ENCODE measurements around the gene VAV2. TPM values are rescaled to one million over a fixed set of nuclear protein-coding genes. Genes with fewer than 3 reads are reported as not detected.
A peak's percentile ranks its signal among the peaks of the same experiment; 100 is the strongest.

Gene VAV2
- total RNA-seq, 2 experiments from 2014 or later, result 11.0 to 27.8 TPM

- POLR2A ChIA-PET, result interaction anchor here (1.1 to 1.5 kb wide), 2 partner anchors 14 to 18 kb away, joined by 3 to 4 read pairs; no protein-coding TSS in a partner anchor
Observed at GRCh38 chr9:133962341-133962740, 29.8 kb downstream of the VAV2 start.

GRCh38 chr9:133961226-133962165, 30.6 kb downstream of the VAV2 start:
- H4K20me1 ChIP-seq (ENCODE audit: insufficient read depth, low read length), result no peaks in the 10 kb centered on the region
- DNase-seq (ENCODE audit: low spot score), result peak; percentile 80
- H3K27ac ChIP-seq (ENCODE audit: low read depth, low read length, poor library complexity, severe bottlenecking), result peak overlapping the region; percentile 84
- intact Hi-C loops (cut with micrococcal nuclease; ENCODE audit: unreplicated experiment), result loop anchor here (1.0 kb wide), 1 partner anchor 18 kb away; no protein-coding TSS in a partner anchor
- 0 out of 2 replicates have a peak, but pooled peaks cover 6% of the 10 kb centered on the region for H3K9me3 ChIP-seq (ENCODE audit: low read length)
- H3K36me3 ChIP-seq (ENCODE audit: insufficient read depth, low read length), result peaks cover 6% of the 10 kb centered on the region; the same call in 1 of the 2 replicates
- peaks cover 46% of the 10 kb centered on the region for H3K79me2 ChIP-seq (ENCODE audit: insufficient read depth, low read depth, low read length)
- BruUV-seq (replicated peaks), result no TSS peak
- peak overlapping the region; percentile 47 for H3K4me3 ChIP-seq (ENCODE audit: low read depth, low read length, poor library complexity, severe bottlenecking)
- no peaks in the 10 kb centered on the region for H3K9me2 ChIP-seq (ENCODE audit: insufficient read depth, low read length)
- ChIA-PET POLR2A (interaction anchor here (0.6 to 1.5 kb wide), 3 partner anchors 15 to 81 kb away, joined by 3 to 4 read pairs (median 3); no protein-coding TSS in a partner anchor), CTCF (ENCODE audit: unreplicated experiment) (no interaction called here)
- peak overlapping the region; percentile 73 for H3K4me2 ChIP-seq (ENCODE audit: low read length)
- no peak for TF ChIP-seq EZH2phosphoT487 (IDR thresholded peaks at IDR 0.05; ENCODE audit: borderline replicate concordance, low read depth, low read length)
- no peak for TF ChIP-seq CTCF (conservative IDR thresholded peaks at IDR 0.05; ENCODE audit: low read length)
- peaks cover 58% of the 10 kb centered on the region for H3K4me1 ChIP-seq (ENCODE audit: insufficient read depth, low read length, poor library complexity, severe bottlenecking)
- no peak overlapping the region for H2AFZ ChIP-seq (ENCODE audit: low read length)

More at GRCh38 chr9:133962341-133962740, 29.8 kb downstream of the VAV2 start:
- Histone ChIP-seq H3K9me3 (ENCODE audit: low read length) (0 out of 2 replicates have a peak, but pooled peaks cover 6% of the 10 kb centered on the region), H3K4me2 (ENCODE audit: low read length) (peak overlapping the region; percentile 73), H3K27ac (ENCODE audit: low read depth, low read length, poor library complexity, severe bottlenecking) (peak overlapping the region; percentile 84), H3K9me2 (ENCODE audit: insufficient read depth, low read length) (no peaks in the 10 kb centered on the region), H3K79me2 (ENCODE audit: insufficient read depth, low read depth, low read length) (peaks cover 44% of the 10 kb centered on the region), H3K36me3 (ENCODE audit: insufficient read depth, low read length) (peaks cover 6% of the 10 kb centered on the region; the same call in 1 of the 2 replicates), H2AFZ (ENCODE audit: low read length) (no peak overlapping the region), H3K4me1 (ENCODE audit: insufficient read depth, low read length, poor library complexity, severe bottlenecking) (peaks cover 50% of the 10 kb centered on the region), H4K20me1 (ENCODE audit: insufficient read depth, low read length) (no peaks in the 10 kb centered on the region), H3K4me3 (ENCODE audit: low read depth, low read length, poor library complexity, severe bottlenecking) (no peak overlapping the region)
- DNase-seq (ENCODE audit: low spot score), result no peak
- BruUV-seq (replicated peaks), result no TSS peak
- TF ChIP-seq EZH2phosphoT487 (IDR thresholded peaks at IDR 0.05; ENCODE audit: borderline replicate concordance, low read depth, low read length) (no peak), CTCF (conservative IDR thresholded peaks at IDR 0.05; ENCODE audit: low read length) (no peak)
- intact Hi-C loops (cut with micrococcal nuclease; ENCODE audit: unreplicated experiment), result no loop called here
- CTCF ChIA-PET (ENCODE audit: unreplicated experiment), result no interaction called here
